Small intestine (tissue), 7 donors: ENCODE measurements around the gene ANKS1B. TPM values are rescaled to one million over a fixed set of nuclear protein-coding genes. Genes with fewer than 3 reads are reported as not detected.
"Not testable (repeated sequence)": the region's sequence is repeated elsewhere in the genome, so short reads cannot be mapped to it uniquely, and the experiment has no call there.

Source experiments
- DNase-seq, 2 donors: peaks; one replicate each; pipeline versions ENCODE4 v3.0.0 to v3.0.0-alpha.2; 2013
- FAIRE-seq: peaks from 2 replicates; lab custom pipeline; 2012; peaks lifted over from hg19 to GRCh38; lab: Jason Lieb, UNC
- H3K27ac ChIP-seq, 3 donors: one replicate each; pipeline ENCODE4 v1.5.1; 2013; ENCODE audit warnings: low read length in 2 of 3, mild to moderate bottlenecking in 2 of 3, control low read depth in 1 of 3, inconsistent platforms in 1 of 3, low read depth in 1 of 3, moderate library complexity in 1 of 3
- H3K27me3 ChIP-seq, 3 donors: one replicate each; pipeline ENCODE4 v1.6.1; 2013; ENCODE audit warnings: low read length in 3 of 3, inconsistent platforms in 1 of 3; ENCODE audit not compliant: control insufficient read depth in 3 of 3, insufficient read depth in 3 of 3
- H3K36me3 ChIP-seq, 3 donors: one replicate each; pipeline ENCODE4 v1.6.1; 2013; ENCODE audit warnings: low read length in 3 of 3, inconsistent platforms in 1 of 3, low read depth in 1 of 3, mild to moderate bottlenecking in 1 of 3, moderate library complexity in 1 of 3; ENCODE audit not compliant: control insufficient read depth in 3 of 3, insufficient read depth in 2 of 3
- H3K4me1 ChIP-seq, 3 donors: one replicate each; pipeline ENCODE4 v1.6.1; 2013; ENCODE audit warnings: low read length in 2 of 3, inconsistent platforms in 1 of 3, low read depth in 1 of 3, mild to moderate bottlenecking in 1 of 3, moderate library complexity in 1 of 3; ENCODE audit not compliant: control insufficient read depth in 3 of 3, insufficient read depth in 2 of 3
- H3K4me3 ChIP-seq, 3 donors: one replicate each; pipeline ENCODE4 v1.5.1; 2013; ENCODE audit warnings: low read length in 3 of 3, control low read depth in 1 of 3, inconsistent platforms in 1 of 3, low read depth in 1 of 3, mild to moderate bottlenecking in 1 of 3, moderate library complexity in 1 of 3
- H3K9me3 ChIP-seq, 2 donors: one replicate each; pipeline ENCODE4 v1.6.1; 2013; ENCODE audit warnings: low read depth in 1 of 2, low read length in 1 of 2; ENCODE audit not compliant: control insufficient read depth in 2 of 2, insufficient read depth in 1 of 2
- WGBS, 3 donors: extraction: QIAGEN DNeasy Blood & Tissue Kit; methylation state at CpG; one replicate each; pipeline ENCODE4 v1.1.7; 2013; 5-methylcytosine and 5-hydroxymethylcytosine counted together
- polyA plus RNA-seq, 4 donors: library from polyadenylated mRNA; stranded (reverse) in 3 of 4; unstranded in 1 of 4; fragments of 200-250 nt in 3 of 4; fragments of 120-200 nt in 1 of 4; gene quantifications; one replicate each; pipeline versions ENCODE4 v1.2.1 to v1.2.3, GENCODE V29; 2013
- donor health status: healthy with polysubstance abuse.
- donor health status: control.
- donor health status: control.
- donor health status: Bipolar disorder and iron deficiency.
- donor health status: healthy.

Gene ANKS1B
- polyA plus RNA-seq, 4 donors: 0.44 to 0.72 TPM; not detected in 2

- Histone ChIP-seq H3K36me3 (no peaks in the 10 kb centered on the region), H3K27me3 (no peaks in the 10 kb centered on the region), H3K4me3 (no peak overlapping the region), H3K27ac (no peak overlapping the region), H3K4me1 (no peaks in the 10 kb centered on the region), H3K9me3 (no peaks in the 10 kb centered on the region)
- DNase-seq (no peak), FAIRE-seq (no peak)
- 84 to 91% (median 87%) methylated on average over 2 of the region's 2 CpGs for WGBS, 3 donors
These were observed 1137.5 kb downstream of the ANKS1B start for GRCh38 chr12:98847242-98847641.

GRCh38 chr12:98845957-98846356, 1138.8 kb downstream of the ANKS1B start:
- no peaks in the 10 kb centered on the region for H3K36me3 ChIP-seq
- H3K9me3 ChIP-seq: no peaks in the 10 kb centered on the region
- no peak overlapping the region for H3K27ac ChIP-seq
- no peak overlapping the region for H3K4me3 ChIP-seq
- no peaks in the 10 kb centered on the region for H3K27me3 ChIP-seq
- DNase-seq (no peak), FAIRE-seq (no peak)
- H3K4me1 ChIP-seq: no peaks in the 10 kb centered on the region

GRCh38 chr12:98840325-98840724, 1144.4 kb downstream of the ANKS1B start:
- no peak for FAIRE-seq
- no peak overlapping the region for H3K4me3 ChIP-seq
- no peaks in the 10 kb centered on the region for H3K4me1 ChIP-seq
- no peaks in the 10 kb centered on the region for H3K36me3 ChIP-seq
- no peaks in the 10 kb centered on the region for H3K27me3 ChIP-seq
- no peaks in the 10 kb centered on the region for H3K9me3 ChIP-seq
- DNase-seq: no peak
- WGBS, 3 donors: 87 to 89% (median 88%) methylated on average over 3 of the region's 3 CpGs
- no peak overlapping the region for H3K27ac ChIP-seq

- no peak for FAIRE-seq
- Histone ChIP-seq H3K9me3 (no peaks in the 10 kb centered on the region), H3K27ac (no peak overlapping the region), H3K4me1 (no peaks in the 10 kb centered on the region), H3K27me3 (no peaks in the 10 kb centered on the region), H3K36me3 (no peaks in the 10 kb centered on the region), H3K4me3 (no peak overlapping the region)
- no peak for DNase-seq
- WGBS, 3 donors: 43 to 59% (median 50%) methylated on average over 7 of the region's 7 CpGs
These were observed 1146.5 kb downstream of the ANKS1B start for GRCh38 chr12:98838231-98838647.

GRCh38 chr12:98837134-98837752, 1147.5 kb downstream of the ANKS1B start:
- H3K27me3 ChIP-seq, H3K36me3 ChIP-seq, DNase-seq, H3K9me3 ChIP-seq, H3K27ac ChIP-seq, H3K4me1 ChIP-seq, FAIRE-seq, H3K4me3 ChIP-seq: not testable (repeated sequence)
- WGBS, 3 donors: 83 to 87% (median 86%) methylated on average over 11 to 12 of the region's 12 CpGs

- no peaks in the 10 kb centered on the region for H3K36me3 ChIP-seq
- peaks cover 0 to 2% (median 0%) of the 10 kb centered on the region in 3 donors for H3K27me3 ChIP-seq
- FAIRE-seq (no peak), DNase-seq (no peak)
- 87 to 91% (median 87%) methylated on average over 7 of the region's 7 CpGs for WGBS, 3 donors
- H3K9me3 ChIP-seq: no peaks in the 10 kb centered on the region
- H3K4me3 ChIP-seq: no peak overlapping the region
- H3K27ac ChIP-seq: no peak overlapping the region
- no peaks in the 10 kb centered on the region for H3K4me1 ChIP-seq
These were observed 1154.1 kb downstream of the ANKS1B start for GRCh38 chr12:98830657-98831056.

GRCh38 chr12:98828802-98829600, 1155.7 kb downstream of the ANKS1B start:
- Histone ChIP-seq H3K4me1 (no peaks in the 10 kb centered on the region), H3K4me3 (no peak overlapping the region), H3K9me3 (no peaks in the 10 kb centered on the region), H3K27me3 (peaks cover 0 to 2% (median 0%) of the 10 kb centered on the region in 3 donors), H3K27ac (no peak overlapping the region), H3K36me3 (no peaks in the 10 kb centered on the region)
- FAIRE-seq (no peak), DNase-seq (no peak)
- WGBS, 3 donors: 67 to 74% (median 70%) methylated on average over 8 of the region's 8 CpGs

- H3K36me3 ChIP-seq: no peaks in the 10 kb centered on the region
- H3K27ac ChIP-seq: no peak overlapping the region
- H3K4me1 ChIP-seq: no peaks in the 10 kb centered on the region
- WGBS, 3 donors: 78 to 83% (median 81%) methylated on average over 5 of the region's 5 CpGs
- FAIRE-seq (no peak), DNase-seq (no peak)
- H3K27me3 ChIP-seq: peaks cover 0 to 2% (median 0%) of the 10 kb centered on the region in 3 donors
- no peak overlapping the region for H3K4me3 ChIP-seq
- no peaks in the 10 kb centered on the region for H3K9me3 ChIP-seq
These were observed 1161.7 kb downstream of the ANKS1B start for GRCh38 chr12:98823012-98823411.
